ENCODE data around the gene LRP1B.
"Not testable (repeated sequence)": the region's sequence is repeated elsewhere in the genome, so short reads cannot be mapped to it uniquely, and the experiment has no call there.

Gene LRP1B

DNA sequence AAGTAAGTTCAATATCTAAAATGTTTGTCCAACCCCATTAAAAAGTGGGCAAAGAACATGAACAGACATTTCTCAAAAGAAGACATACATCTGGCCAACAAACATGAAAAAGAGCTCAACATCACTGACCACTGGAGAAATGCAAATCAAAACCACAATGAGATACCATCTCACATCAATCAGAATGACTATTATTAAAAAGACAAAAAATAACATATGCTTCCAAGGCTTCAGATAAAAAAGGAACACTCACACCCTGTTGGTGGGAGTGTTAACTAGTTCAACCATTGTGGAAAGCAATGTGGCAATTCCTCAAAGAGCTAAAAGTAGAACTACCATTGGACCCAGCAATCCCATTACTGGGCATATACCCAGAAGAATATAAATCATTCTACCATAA, 931.1 kb downstream of the LRP1B start:
- in situ Hi-C loops (cut with HindIII; ENCODE audit: low sequenced_read_pairs): no loop called here

DNA sequence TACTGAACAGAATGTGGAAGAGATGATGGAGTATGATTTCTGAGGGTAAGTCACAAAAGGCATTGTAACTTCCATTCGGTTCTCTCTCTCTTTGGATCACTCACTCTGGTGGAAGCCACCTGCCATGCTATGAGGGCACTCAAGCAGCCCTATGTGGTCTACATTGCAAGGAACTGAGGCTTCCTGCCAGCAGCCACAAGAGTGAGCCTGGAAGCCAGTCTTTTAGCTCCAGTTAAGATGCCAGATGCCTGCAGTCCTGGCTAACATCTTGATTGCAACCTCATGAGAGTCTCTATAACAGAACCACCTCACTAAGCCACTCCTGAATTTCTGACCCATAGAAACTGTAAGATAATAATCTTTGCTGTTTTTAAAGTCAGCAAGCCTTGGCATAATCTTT, 935.7 kb downstream of the LRP1B start:
- in situ Hi-C loops (cut with HindIII; ENCODE audit: low sequenced_read_pairs): no loop called here

DNA sequence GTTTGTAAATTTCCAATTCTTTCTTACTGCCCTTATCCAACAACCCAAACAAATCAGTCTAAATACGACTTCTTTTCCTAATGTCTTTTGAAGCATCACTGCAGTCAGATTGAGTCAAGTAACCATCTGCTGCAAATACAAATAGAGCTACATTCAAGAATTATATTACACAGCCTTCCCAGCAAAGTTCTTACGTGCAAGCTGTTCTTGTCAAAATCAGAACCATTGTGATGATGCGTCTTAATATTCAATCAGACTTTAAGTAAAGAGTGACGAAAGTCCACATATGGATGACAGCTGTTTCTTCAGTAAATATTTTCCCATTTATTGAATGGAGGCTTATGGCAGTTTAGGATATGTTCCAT, 943.8 kb downstream of the LRP1B start:
- in situ Hi-C loops (cut with HindIII; ENCODE audit: low sequenced_read_pairs): no loop called here

- in situ Hi-C loops (cut with HindIII; ENCODE audit: low sequenced_read_pairs): no loop called here
Measured at GRCh38 chr2:141186413-141187074, 944.3 kb downstream of the LRP1B start.

DNA sequence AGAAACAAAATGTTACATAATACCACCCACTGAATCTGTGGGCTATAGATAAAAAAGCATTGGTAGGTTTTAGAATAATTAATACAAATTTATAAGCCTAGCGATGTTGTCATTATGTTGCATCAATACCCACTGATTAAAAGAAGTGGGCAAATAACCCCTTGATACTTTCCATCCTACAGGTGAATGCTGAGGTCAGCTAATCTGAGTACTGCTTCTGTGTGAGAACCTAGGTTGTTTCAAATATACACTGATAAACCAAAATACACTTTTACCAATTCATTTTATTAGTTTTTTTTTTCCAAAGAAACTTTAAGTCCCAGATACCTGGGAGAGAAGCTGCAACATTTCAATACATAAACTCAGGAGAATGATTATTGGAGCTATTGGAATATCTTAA, 948.6 kb downstream of the LRP1B start:
- in situ Hi-C loops (cut with HindIII; ENCODE audit: low sequenced_read_pairs): no loop called here

GRCh38 chr2:141169117-141169516, 961.7 kb downstream of the LRP1B start:
- in situ Hi-C loops (cut with HindIII; ENCODE audit: low sequenced_read_pairs): not testable (repeated sequence)

DNA sequence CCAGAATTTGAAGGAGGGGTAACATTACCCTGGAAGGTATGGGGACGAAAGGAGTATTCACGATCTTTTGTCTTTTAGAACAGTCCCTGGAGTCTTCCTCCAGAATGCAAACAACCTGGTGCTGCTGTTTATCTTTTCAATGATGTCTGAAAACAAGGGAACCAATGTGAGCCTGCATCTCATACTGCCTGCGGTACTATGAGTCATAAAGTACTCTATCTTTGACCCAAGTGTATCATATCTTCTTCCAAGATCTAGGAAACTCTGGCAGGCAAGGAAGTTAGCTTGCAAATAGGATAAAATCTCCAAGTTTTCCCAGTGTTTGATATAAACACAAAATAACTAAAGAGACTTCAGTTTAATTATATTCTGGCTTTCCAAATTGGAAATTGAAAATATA, 968.5 kb downstream of the LRP1B start:
- in situ Hi-C loops (cut with HindIII; ENCODE audit: low sequenced_read_pairs): no loop called here

GRCh38 chr2:141151611-141152286, 979.1 kb downstream of the LRP1B start:
- in situ Hi-C loops (cut with HindIII; ENCODE audit: low sequenced_read_pairs): no loop called here

DNA sequence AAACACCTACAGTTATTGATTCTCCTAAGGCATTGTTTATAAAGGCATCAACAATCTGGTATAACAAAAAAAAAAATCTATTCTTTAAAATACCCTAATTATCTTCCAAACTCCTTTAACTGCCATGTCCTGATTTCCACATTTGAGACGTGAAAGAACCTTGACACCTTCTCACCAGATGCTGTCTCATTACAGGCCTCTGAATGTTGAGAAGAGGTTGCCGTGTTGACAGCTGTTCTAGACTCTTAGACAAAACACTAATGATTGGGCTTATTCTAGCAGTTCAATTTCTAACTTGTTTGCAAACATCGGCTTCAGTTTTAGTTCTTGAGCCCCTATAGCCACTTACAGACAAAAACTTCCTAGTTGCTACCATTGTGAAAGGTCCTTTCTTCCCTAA, 988.8 kb downstream of the LRP1B start:
- in situ Hi-C loops (cut with HindIII; ENCODE audit: low sequenced_read_pairs): no loop called here

DNA sequence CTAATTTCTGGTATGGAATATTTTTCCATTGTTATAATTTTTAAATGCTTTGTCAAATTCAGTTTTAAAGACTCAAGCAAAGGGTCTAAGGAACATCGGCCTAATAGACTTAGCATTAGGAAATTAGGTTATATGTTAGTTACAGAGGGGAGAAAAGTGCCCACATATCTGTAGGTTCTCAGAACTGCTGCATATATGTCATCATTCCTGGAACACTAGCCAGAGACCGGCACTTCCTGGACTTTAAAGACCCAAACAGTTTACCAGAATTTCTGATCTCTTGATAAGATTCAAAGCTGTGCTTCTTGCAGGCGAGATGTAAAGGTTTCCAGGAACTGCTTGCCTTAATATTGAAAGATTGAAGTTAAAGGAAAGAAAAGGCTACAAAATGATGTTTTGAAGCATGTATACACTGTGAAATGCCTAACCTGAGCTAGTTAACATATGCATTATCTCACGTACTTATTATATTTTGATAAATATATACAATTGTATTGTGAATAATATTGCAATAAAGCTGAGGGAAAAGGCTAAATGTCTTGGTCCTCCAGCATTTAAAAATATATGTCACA, 993.6 kb downstream of the LRP1B start:
- in situ Hi-C loops (cut with HindIII; ENCODE audit: low sequenced_read_pairs): no loop called here

DNA sequence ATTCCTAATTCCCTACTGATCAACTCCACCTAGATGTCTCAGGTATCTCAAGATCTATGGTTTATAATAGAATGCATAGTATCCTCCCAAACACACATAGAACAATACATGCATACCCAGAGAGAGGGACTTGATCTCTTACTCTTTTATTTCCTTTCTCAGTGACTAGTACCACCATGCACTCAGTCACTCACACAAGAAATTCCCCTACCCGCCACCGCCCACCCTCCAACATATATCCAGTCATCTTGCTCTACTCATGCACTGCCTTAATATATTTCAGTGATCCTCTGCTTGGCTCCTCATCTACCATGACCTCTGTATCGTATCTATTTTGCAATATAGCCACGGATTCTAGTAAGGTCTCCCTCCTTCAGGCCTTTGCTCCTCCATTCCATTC, 996.9 kb downstream of the LRP1B start:
- in situ Hi-C loops (cut with HindIII; ENCODE audit: low sequenced_read_pairs): no loop called here

- in situ Hi-C loops (cut with HindIII; ENCODE audit: low sequenced_read_pairs): no loop called here
Measured at GRCh38 chr2:141125432-141125831, 1005.4 kb downstream of the LRP1B start.

DNA sequence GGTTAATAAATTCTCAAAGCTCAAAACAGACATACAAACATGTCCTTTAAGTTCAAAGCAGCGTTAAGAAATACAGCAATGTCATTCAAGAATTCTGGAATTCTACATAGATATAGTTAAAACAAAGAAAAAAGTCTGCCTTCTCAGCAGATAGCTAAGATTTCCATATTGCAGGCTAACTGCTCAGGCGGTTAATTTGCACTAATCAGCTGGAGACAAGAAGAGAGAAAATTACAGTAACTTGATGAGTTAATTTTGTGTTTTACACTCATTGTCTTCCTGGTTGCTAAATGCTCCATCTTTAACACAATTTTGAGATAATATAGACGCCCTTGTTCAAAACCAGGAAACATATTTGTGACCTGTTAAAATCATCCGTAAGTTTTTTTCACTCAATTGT, 1012.0 kb downstream of the LRP1B start:
- in situ Hi-C loops (cut with HindIII; ENCODE audit: low sequenced_read_pairs): no loop called here

- in situ Hi-C loops (cut with HindIII; ENCODE audit: low sequenced_read_pairs): no loop called here
Measured at GRCh38 chr2:141113301-141113700, 1017.5 kb downstream of the LRP1B start.

- in situ Hi-C loops (cut with HindIII; ENCODE audit: low sequenced_read_pairs): no loop called here
Measured at GRCh38 chr2:141109633-141110032, 1021.2 kb downstream of the LRP1B start.

DNA sequence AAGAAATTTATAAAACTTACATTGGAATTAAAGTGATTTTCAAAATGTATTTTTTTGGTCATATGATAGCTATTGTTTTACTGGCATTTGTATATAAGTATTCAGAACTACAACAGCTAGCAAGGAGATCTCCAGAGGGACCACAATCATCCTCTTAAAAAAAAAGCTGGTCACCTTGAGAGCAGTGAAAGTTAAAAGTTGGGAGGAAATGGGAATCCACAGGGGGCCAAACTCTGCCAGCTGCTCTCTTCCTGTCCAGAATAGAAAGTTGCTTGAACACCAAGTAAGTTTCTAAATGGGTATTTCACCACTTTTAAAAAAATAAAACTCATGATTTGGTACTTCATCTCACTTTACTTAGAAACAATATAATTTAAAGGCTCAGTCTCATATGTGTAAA, 1025.1 kb downstream of the LRP1B start:
- in situ Hi-C loops (cut with HindIII; ENCODE audit: low sequenced_read_pairs): no loop called here

GRCh38 chr2:141103216-141103615, 1027.6 kb downstream of the LRP1B start:
- in situ Hi-C loops (cut with HindIII; ENCODE audit: low sequenced_read_pairs): no loop called here

GRCh38 chr2:141079231-141079630, 1051.6 kb downstream of the LRP1B start:
- in situ Hi-C loops (cut with HindIII; ENCODE audit: low sequenced_read_pairs): no loop called here

DNA sequence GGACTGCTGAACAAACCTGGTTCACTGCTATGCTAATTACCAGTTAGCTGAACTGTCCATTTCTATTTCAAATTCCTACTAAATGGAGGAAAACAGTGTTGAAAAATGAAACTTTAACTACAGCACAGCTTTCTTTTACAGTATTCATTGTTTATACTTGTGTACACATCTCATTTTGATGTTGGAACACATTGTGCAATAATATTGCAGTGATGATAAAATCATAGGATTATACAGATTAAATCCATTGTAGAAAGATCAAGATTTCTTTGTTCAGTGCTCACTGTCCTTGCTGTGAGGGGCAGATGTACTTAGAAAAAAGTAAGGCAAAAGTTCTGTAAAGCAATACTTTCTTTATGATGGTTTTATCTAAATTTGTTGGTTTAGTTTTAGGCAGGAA, 1055.1 kb downstream of the LRP1B start:
- in situ Hi-C loops (cut with HindIII; ENCODE audit: low sequenced_read_pairs): no loop called here

DNA sequence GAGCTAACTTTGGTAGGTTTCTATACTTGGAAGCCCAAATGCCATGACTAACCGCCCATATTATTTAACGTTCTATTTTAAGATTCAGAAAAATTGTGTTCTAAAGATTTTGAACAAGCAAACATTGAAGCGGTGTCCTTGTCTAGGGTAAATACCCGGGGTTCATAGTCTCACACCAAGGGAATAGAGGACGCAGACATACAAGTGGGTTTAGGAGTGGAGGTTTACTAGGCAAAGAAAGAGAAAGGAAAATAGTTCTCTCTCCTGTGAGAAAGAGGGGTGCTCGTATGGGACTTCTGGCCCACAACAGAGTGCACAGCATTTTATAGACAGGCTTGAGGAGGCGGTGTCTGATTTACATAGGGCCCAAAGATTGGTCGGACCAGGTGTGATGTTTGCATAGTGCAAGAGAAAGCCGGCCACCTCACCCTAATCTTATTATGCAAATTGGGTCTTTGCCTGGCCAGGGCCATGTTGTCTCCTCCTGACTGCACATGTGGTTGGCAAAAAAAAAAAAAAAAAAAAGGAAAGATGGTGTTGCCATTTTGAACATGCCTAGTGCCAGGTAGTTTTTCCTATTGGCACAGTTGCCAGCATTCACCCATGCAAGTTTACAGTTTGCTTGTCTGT, 1062.6 kb downstream of the LRP1B start:
- in situ Hi-C loops (cut with HindIII; ENCODE audit: low sequenced_read_pairs): no loop called here

- in situ Hi-C loops (cut with HindIII; ENCODE audit: low sequenced_read_pairs): no loop called here
Measured at GRCh38 chr2:141065042-141065441, 1065.8 kb downstream of the LRP1B start.

DNA sequence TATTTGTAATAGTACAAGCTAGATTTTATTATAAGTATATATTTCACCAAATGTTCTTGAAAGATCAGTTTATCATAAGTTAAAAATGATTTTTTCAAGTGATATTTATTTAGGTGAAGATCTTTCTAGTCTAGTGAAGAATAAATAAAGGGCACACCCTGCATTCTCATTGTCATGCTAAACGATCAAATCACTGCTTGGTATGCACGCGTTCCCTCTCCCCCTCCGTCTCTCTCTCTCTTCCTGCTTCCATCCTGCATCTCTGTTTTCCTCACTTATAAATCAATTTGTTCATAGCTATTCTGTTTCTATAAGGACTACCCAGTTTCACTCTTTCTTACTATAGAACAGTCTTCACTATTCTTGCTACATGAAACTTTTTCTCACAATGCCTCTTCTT, 1067.4 kb downstream of the LRP1B start:
- in situ Hi-C loops (cut with HindIII; ENCODE audit: low sequenced_read_pairs): no loop called here

Data from endothelial cell of hepatic sinusoid (primary cell).